GM23248 (cell line): ENCODE measurements around the gene SRC. TPM values are rescaled to one million over a fixed set of nuclear protein-coding genes. Genes with fewer than 3 reads are reported as not detected.

Experiments
- DNase-seq: peaks from one replicate; pipeline ENCODE4 v3.0.0-alpha.2; 2015
- H2AFZ ChIP-seq: fragments of 200-600 bp; sonication (generic); 2 replicates; pipeline ENCODE4 v1.6.1; 2016; ENCODE audit warnings: antibody characterized with exemption
- H3F3A ChIP-seq: fragments of 200-600 bp; sonication (generic); 2 replicates; pipeline ENCODE4 v1.6.1; 2016; ENCODE audit warnings: mild to moderate bottlenecking, antibody characterized with exemption, mixed run types; ENCODE audit not compliant: insufficient read depth
- H3K27ac ChIP-seq: fragments of 200-600 bp; sonication (generic); 2 replicates; pipeline ENCODE4 v1.5.1; 2016; ENCODE audit warnings: mild to moderate bottlenecking
- H3K27me3 ChIP-seq: fragments of 200-600 bp; sonication (generic); replicated peaks from 2 replicates; pipeline ENCODE4 v1.6.1; 2016; ENCODE audit warnings: mild to moderate bottlenecking; ENCODE audit not compliant: insufficient read depth
- H3K36me3 ChIP-seq: fragments of 200-600 bp; sonication (generic); 2 replicates; pipeline ENCODE4 v1.6.1; 2016; ENCODE audit warnings: low read depth, mild to moderate bottlenecking
- H3K4me1 ChIP-seq: fragments of 200-600 bp; sonication (generic); 2 replicates; pipeline ENCODE4 v1.6.1; 2016; ENCODE audit warnings: mild to moderate bottlenecking; ENCODE audit not compliant: insufficient read depth
- H3K4me2 ChIP-seq: fragments of 200-600 bp; sonication (generic); one replicate; pipeline ENCODE4 v1.6.1; 2016; ENCODE audit warnings: mild to moderate bottlenecking; ENCODE audit not compliant: unreplicated experiment
- H3K4me3 ChIP-seq: fragments of 200-600 bp; sonication (generic); 2 replicates; pipeline ENCODE4 v1.5.1; 2016; ENCODE audit warnings: mild to moderate bottlenecking
- H3K79me2 ChIP-seq: fragments of 200-600 bp; sonication (generic); 2 replicates; pipeline ENCODE4 v1.6.1; 2016; ENCODE audit warnings: mild to moderate bottlenecking; ENCODE audit not compliant: insufficient read depth
- H3K9ac ChIP-seq: fragments of 200-600 bp; sonication (generic); 2 replicates; pipeline ENCODE4 v1.6.1; 2016; ENCODE audit warnings: mild to moderate bottlenecking
- H3K9me2 ChIP-seq: fragments of 200-600 bp; sonication (generic); 2 replicates; pipeline ENCODE4 v1.6.1; 2016; ENCODE audit warnings: mixed run types, mild to moderate bottlenecking, moderate library complexity; ENCODE audit not compliant: insufficient read depth
- H3K9me3 ChIP-seq: fragments of 200-600 bp; sonication (generic); one replicate; pipeline ENCODE4 v1.6.1; 2017; ENCODE audit warnings: low read depth
- H4K20me1 ChIP-seq: fragments of 200-600 bp; sonication (generic); 2 replicates; pipeline ENCODE4 v1.6.0; 2016; ENCODE audit not compliant: insufficient read depth
- EZH2 ChIP-seq: fragments of 200-600 bp; sonication (generic); IDR thresholded peaks from 2 replicates; pipeline ENCODE4 v1.6.1; 2018; ENCODE audit warnings: antibody characterized with exemption, mild to moderate bottlenecking; ENCODE audit not compliant: insufficient read depth, poor library complexity, severe bottlenecking
- EZH2phosphoT487 ChIP-seq: fragments of 200-600 bp; sonication (generic); IDR thresholded peaks from 2 replicates; pipeline ENCODE4 v1.6.1; 2018; ENCODE audit warnings: antibody characterized with exemption, moderate library complexity, mild to moderate bottlenecking, low read depth; ENCODE audit not compliant: insufficient read depth
- WGBS, 2 experiments: methylation state at CpG; one replicate each; pipeline ENCODE4 v1.1.6; 2015 to 2017; ENCODE audit warnings: low lambda C conversion rate in 2 of 2, low coverage in 1 of 2; ENCODE audit errors: missing lambda C conversion rate in 2 of 2; 5-methylcytosine and 5-hydroxymethylcytosine counted together
- in situ Hi-C: fragments of 300-500 bp; cut with MboI; formaldehyde crosslinking; loops from 2 replicates; pipeline ENCODE4 v1.15.0; 2020
- polyA plus RNA-seq: library from polyadenylated mRNA; unstranded; fragments of >200 nt; fragmentation: Nextera tagmentation; extraction: Ambion mirVana; gene quantifications from 2 replicates; pipeline ENCODE4 v1.2.1, GENCODE V29; 2016
- total RNA-seq: library from RNA; depleted of rRNA; stranded (reverse); fragments of >200 nt; shearing (Covaris generic); gene quantifications from 2 replicates; pipeline ENCODE4 v1.2.3, GENCODE V29; 2014

Gene SRC
- total and polyA plus RNA-seq, 2 experiments from 2014 or later = 17.0 to 28.6 TPM

- no peak for TF ChIP-seq EZH2
- TF ChIP-seq EZH2phosphoT487 = no peak
- Histone ChIP-seq H3F3A (no peaks in the 10 kb centered on the region), H3K27ac (no peak overlapping the region), H3K9me3 (no peaks in the 10 kb centered on the region), H2AFZ (no peak overlapping the region), H3K9me2 (no peaks in the 10 kb centered on the region), H3K9ac (no peak overlapping the region), H3K27me3 (no peaks in the 10 kb centered on the region), H3K36me3 (no peaks in the 10 kb centered on the region), H3K4me3 (no peak overlapping the region), H3K4me1 (peaks cover 4% of the 10 kb centered on the region), H4K20me1 (no peaks in the 10 kb centered on the region), H3K4me2 (no peak overlapping the region), H3K79me2 (peaks cover 3% of the 10 kb centered on the region)
- DNase-seq = no peak
- in situ Hi-C loops = no loop called here
- WGBS, 2 experiments = 89 to 93% methylated on average over 11 of the region's 11 CpGs
These were observed 4.3 kb upstream of the SRC start for GRCh38 chr20:37341632-37342031.

GRCh38 chr20:37342231-37343177 is 3.4 kb upstream of the SRC start:
- Histone ChIP-seq H3K79me2 (peaks cover 12% of the 10 kb centered on the region), H3K4me1 (peaks cover 7% of the 10 kb centered on the region; the same call in 1 of the 2 replicates), H3K9ac (no peak overlapping the region), H3K9me3 (no peaks in the 10 kb centered on the region), H3F3A (no peaks in the 10 kb centered on the region), H3K4me3 (no peak overlapping the region), H2AFZ (no peak overlapping the region), H3K4me2 (no peak overlapping the region), H4K20me1 (no peaks in the 10 kb centered on the region), H3K9me2 (no peaks in the 10 kb centered on the region), H3K27me3 (no peaks in the 10 kb centered on the region), H3K36me3 (no peaks in the 10 kb centered on the region), H3K27ac (no peak overlapping the region)
- in situ Hi-C loops = no loop called here
- 76 to 86% methylated on average over 4 of the region's 4 CpGs for WGBS, 2 experiments
- TF ChIP-seq EZH2phosphoT487 (no peak), EZH2 (no peak)
- DNase-seq = peak; percentile 38

DNA sequence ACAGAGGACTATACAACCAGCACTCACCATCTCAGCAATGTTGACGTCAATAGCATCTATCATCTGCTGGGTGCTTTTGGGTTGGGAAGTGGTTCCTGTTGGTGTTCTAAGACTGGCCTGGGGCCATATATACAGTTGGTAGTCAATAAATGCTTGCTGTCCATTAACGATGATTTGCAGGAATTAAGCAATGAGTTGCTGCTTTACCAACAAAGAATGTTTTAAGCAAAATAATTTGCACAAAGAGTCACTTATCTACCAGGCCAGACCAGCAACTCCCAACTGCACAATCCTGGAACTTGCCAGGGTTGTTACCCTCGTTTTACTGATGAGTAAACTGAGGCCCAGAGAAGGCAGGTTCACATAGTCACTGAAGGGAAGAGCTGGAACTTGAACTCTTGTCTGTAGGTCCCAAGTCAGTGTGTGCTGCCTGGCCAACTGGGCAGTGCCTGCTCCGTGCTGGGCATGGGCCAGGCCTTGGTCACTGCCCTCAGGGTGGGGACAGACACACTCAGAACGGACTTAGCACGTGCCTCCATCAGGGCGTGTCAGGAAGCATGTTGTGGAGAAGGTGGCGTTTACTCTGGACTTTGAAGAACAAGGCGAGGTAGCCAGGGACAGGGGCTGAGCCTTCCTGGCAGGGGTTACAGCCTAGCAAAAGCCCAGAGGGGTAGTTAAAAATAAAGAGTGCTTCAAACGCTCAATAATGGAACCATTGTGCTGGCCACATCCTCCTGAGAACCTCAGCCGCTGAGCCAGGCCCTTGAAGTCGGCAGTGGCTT is 2.5 kb upstream of the SRC start:
- WGBS, 2 experiments = 60 to 61% methylated on average over 12 of the region's 12 CpGs
- H3K27ac ChIP-seq = no peak overlapping the region

DNA sequence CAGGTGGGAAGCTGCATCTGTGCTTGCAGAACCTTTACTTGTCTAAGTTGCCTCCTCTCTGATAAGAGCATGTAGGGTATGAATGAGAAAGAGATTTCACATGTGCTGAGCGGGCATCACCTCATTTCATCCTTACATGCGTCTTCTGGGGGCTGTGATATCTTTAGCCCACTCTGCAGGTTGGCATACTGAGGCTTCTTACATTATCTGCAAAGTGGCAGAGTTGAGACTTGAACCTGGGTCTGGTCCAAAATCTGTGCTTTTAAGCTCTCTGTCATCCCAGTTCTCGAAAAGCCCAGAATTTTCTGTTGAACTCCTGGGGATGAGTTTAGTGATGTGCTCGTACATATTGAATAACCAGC is 2.0 kb upstream of the SRC start:
- Histone ChIP-seq H3K36me3 (no peaks in the 10 kb centered on the region), H3K27ac (no peak overlapping the region), H2AFZ (no peak overlapping the region), H3K9me2 (no peaks in the 10 kb centered on the region), H3K9me3 (no peaks in the 10 kb centered on the region), H3K4me2 (no peak overlapping the region), H4K20me1 (no peaks in the 10 kb centered on the region), H3F3A (peaks cover 10% of the 10 kb centered on the region; the same call in 1 of the 2 replicates), H3K27me3 (no peaks in the 10 kb centered on the region), H3K9ac (no peak overlapping the region), H3K4me1 (peaks cover 17% of the 10 kb centered on the region; the same call in 1 of the 2 replicates), H3K79me2 (peaks cover 27% of the 10 kb centered on the region), H3K4me3 (no peak overlapping the region)
- WGBS, 2 experiments = 91 to 92% methylated on average over 4 of the region's 4 CpGs
- in situ Hi-C loops = no loop called here
- DNase-seq = no peak
- TF ChIP-seq EZH2 (no peak), EZH2phosphoT487 (no peak)

More for the DNA sequence above, 2.5 kb upstream of the SRC start:
- DNase-seq = no peak
- Histone ChIP-seq H3K36me3 (no peaks in the 10 kb centered on the region), H3K4me1 (peaks cover 16% of the 10 kb centered on the region; the same call in 1 of the 2 replicates), H3F3A (peaks cover 4% of the 10 kb centered on the region; the same call in 1 of the 2 replicates), H4K20me1 (no peaks in the 10 kb centered on the region), H3K4me3 (no peak overlapping the region), H2AFZ (no peak overlapping the region), H3K27me3 (no peaks in the 10 kb centered on the region), H3K9me2 (no peaks in the 10 kb centered on the region), H3K4me2 (no peak overlapping the region), H3K9ac (no peak overlapping the region), H3K9me3 (no peaks in the 10 kb centered on the region), H3K79me2 (peaks cover 21% of the 10 kb centered on the region)
- no peak for TF ChIP-seq EZH2
- in situ Hi-C loops = no loop called here
